ENCODE data around the gene FGGY. TPM values are rescaled to one million over a fixed set of nuclear protein-coding genes. Genes with fewer than 3 reads are reported as not detected.

FGGY gene
- total RNA-seq, 1 experiment from 2014 or later, result 14.6 TPM

GRCh38 chr1:59412718-59413326 lies 115.9 kb downstream of the FGGY start:
- H3K4ac ChIP-seq (ENCODE audit: low read depth, low read length), result no peak overlapping the region
- H2BK120ac ChIP-seq (ENCODE audit: low read depth, low read length, poor library complexity, severe bottlenecking), result no peak overlapping the region
- H3K36me3 Mint-ChIP-seq (ENCODE audit: insufficient read depth in 1 of 3, low read depth in 3 of 3), result no peaks in the 10 kb centered on the region
- no peak overlapping the region for H3K23ac ChIP-seq (ENCODE audit: insufficient read length, low read depth, low read length)
- H3K27me3 ChIP-seq (ENCODE audit: insufficient read depth, low read length), result no peaks in the 10 kb centered on the region
- H3K27ac Mint-ChIP-seq, result no peak overlapping the region
- no peak overlapping the region for H4K5ac ChIP-seq (ENCODE audit: insufficient read length, low read depth, low read length)
- H2AFZ ChIP-seq (ENCODE audit: low read length), result no peak overlapping the region
- no peak for DNase-seq
- no peaks in the 10 kb centered on the region for H3K27me3 Mint-ChIP-seq (ENCODE audit: low read depth)
- H4K8ac ChIP-seq (replicated peaks; ENCODE audit: insufficient read length, low read depth, low read length), result no peak overlapping the region
- H3T11ph ChIP-seq (ENCODE audit: low read length), result no peak overlapping the region
- H3K79me2 ChIP-seq (ENCODE audit: insufficient read depth, low read length), result no peaks in the 10 kb centered on the region
- no peak overlapping the region for H3K4me3 Mint-ChIP-seq
- no peak overlapping the region for H2BK15ac ChIP-seq (ENCODE audit: low read depth, low read length)
- no peak overlapping the region for H3K27ac ChIP-seq (ENCODE audit: insufficient read length, low read depth, low read length)
- H3K4me2 ChIP-seq (ENCODE audit: insufficient read depth, insufficient read length, low read length), result no peak overlapping the region
- no peaks in the 10 kb centered on the region for H3K4me1 ChIP-seq (ENCODE audit: insufficient read depth, low read length)
- H3K56ac ChIP-seq (ENCODE audit: insufficient read length, low read depth, low read length), result no peak overlapping the region
- no peak overlapping the region for H2BK12ac ChIP-seq (ENCODE audit: insufficient read length, low read depth, low read length)
- H3K79me1 ChIP-seq (ENCODE audit: insufficient read depth, low read depth, low read length, poor library complexity, severe bottlenecking), result no peaks in the 10 kb centered on the region
- no peak overlapping the region for H4K91ac ChIP-seq (ENCODE audit: insufficient read length, low read depth, low read length)
- H2AK5ac ChIP-seq (ENCODE audit: insufficient read length, low read length), result no peak overlapping the region
- H2BK20ac ChIP-seq (ENCODE audit: low read depth, low read length, poor library complexity, severe bottlenecking), result no peak overlapping the region
- H3K14ac ChIP-seq (ENCODE audit: insufficient read depth, low read length), result no peak overlapping the region
- H3K23me2 ChIP-seq (ENCODE audit: insufficient read length, low read depth, low read length, poor library complexity, severe bottlenecking), result no peaks in the 10 kb centered on the region
- H3K9me3 ChIP-seq (ENCODE audit: control insufficient read depth, low read depth, low read length), result no peaks in the 10 kb centered on the region
- H4K20me1 ChIP-seq (ENCODE audit: control insufficient read depth, insufficient read depth, insufficient read length), result no peaks in the 10 kb centered on the region
- no CpG with 5 or more reads among the region's 2 CpGs for WGBS (ENCODE audit: extremely low coverage, insufficient read length, low lambda C conversion rate)
- peaks cover 11 to 25% of the 10 kb centered on the region in 2 experiments for H3K4me1 Mint-ChIP-seq
- no peaks in the 10 kb centered on the region for H3K9me3 Mint-ChIP-seq
- no peak overlapping the region for H3K9ac ChIP-seq (ENCODE audit: extremely low read depth, insufficient read length, low read length)
- H3K18ac ChIP-seq (ENCODE audit: insufficient read length, low read depth, low read length), result no peak overlapping the region
- no peak overlapping the region for H2BK5ac ChIP-seq (ENCODE audit: insufficient read length, low read length)
- no peak for TF ChIP-seq CTCF (conservative IDR thresholded peaks at IDR 0.05)
